ENCODE results near the gene CCDC142. TPM values are rescaled to one million over a fixed set of nuclear protein-coding genes. Genes with fewer than 3 reads are reported as not detected.

The CCDC142 gene
- total RNA-seq, 2 experiments from 2014 or later = 20.9 to 25.0 TPM

- ChIA-PET POLR2A (interaction anchor here (1.0 to 6.9 kb wide), 7 partner anchors 9 to 30 kb away, joined by 3 to 64 read pairs (median 18); partner anchors contain the start of genes AUP1, CCDC142, DQX1 and HTRA2), CTCF (interaction anchor here (1.0 kb wide), 1 partner anchor 16 kb away, joined by 4 read pairs; no protein-coding TSS in a partner anchor)
- Mint-ChIP-seq H3K4me1 (peaks cover 52% of the 10 kb centered on the region), H3K27ac (no peak overlapping the region), H3K4me3 (peak overlapping the region; percentile 64), H3K27me3 (peaks cover 60% of the 10 kb centered on the region), H3K9me3 (no peaks in the 10 kb centered on the region), H3K36me3 (ENCODE audit: low read depth) (peaks cover 10% of the 10 kb centered on the region)
- DNase-seq = no peak
These were observed 30.2 kb upstream of the CCDC142 start for GRCh38 chr2:74512744-74513604.

DNA sequence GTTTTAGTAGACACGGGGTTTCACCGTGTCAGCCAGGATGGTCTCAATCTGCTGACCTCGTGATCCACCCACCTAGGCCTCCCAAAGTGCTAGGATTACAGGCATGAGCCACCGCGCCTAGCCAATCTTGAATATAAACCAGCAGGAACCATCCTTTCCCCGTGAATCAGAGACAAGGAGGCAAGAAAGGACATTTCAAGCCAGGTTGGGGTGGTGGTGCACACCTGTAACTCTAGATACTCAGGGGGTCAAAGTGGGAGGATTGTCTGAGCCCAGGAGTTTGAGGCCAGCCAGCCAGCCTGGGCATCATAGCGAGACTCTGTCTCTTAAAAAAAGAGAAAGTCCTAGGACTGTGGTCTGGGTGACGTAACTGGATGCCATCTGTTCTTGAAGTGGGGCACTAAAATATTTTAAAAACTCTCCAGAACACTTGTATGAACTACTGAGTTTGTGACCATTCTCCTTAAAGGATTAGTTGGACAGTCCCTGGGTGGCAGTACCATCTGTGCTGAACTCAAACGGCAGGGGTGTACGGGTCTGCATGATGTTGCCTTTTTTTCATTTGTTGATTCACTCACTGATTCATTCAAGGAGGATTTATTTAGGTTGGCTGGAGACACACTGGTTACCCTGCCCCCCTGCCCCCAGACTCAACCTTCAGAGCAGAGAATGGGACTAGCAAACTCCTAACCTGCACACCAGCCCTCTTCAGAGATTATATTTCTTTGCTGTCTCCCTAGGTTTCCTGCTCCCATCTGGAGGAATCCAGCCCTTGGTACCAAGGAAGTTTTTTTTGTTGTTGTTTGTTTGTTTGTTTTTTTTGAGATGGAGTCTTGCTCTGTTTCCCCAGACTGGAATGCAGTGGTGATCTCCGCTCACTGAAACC lies 28.5 kb upstream of the CCDC142 start:
- peaks cover 45% of the 10 kb centered on the region for H3K27me3 Mint-ChIP-seq
- CTCF ChIA-PET = interaction anchor here (0.6 to 2.9 kb wide), 4 partner anchors 10 to 74 kb away, joined by 3 to 10 read pairs (median 4); no protein-coding TSS in a partner anchor
- POLR2A ChIA-PET = interaction anchor here (1.3 to 5.1 kb wide), 3 partner anchors 19 to 57 kb away, joined by 4 to 52 read pairs (median 6); partner anchors contain the start of genes AUP1, CCDC142, HTRA2 and INO80B

GRCh38 chr2:74510272-74510671 lies 27.5 kb upstream of the CCDC142 start:
- CTCF ChIA-PET = interaction anchor here (0.9 to 2.9 kb wide), 3 partner anchors 20 to 77 kb away, joined by 3 to 10 read pairs (median 8); partner anchors contain the start of genes AUP1 and HTRA2
- peaks cover 37% of the 10 kb centered on the region for H3K27me3 Mint-ChIP-seq
- no peaks in the 10 kb centered on the region for H3K9me3 Mint-ChIP-seq

More for the DNA sequence above, 28.5 kb upstream of the CCDC142 start:
- DNase-seq = no peak
- peaks cover 56% of the 10 kb centered on the region for H3K4me1 Mint-ChIP-seq
- no peak overlapping the region for H3K4me3 Mint-ChIP-seq
- no peak overlapping the region for H3K27ac Mint-ChIP-seq
- peaks cover 16% of the 10 kb centered on the region for H3K36me3 Mint-ChIP-seq (ENCODE audit: low read depth)
- no peaks in the 10 kb centered on the region for H3K9me3 Mint-ChIP-seq

GRCh38 chr2:74507926-74508520 lies 25.2 kb upstream of the CCDC142 start:
- H3K9me3 Mint-ChIP-seq = no peaks in the 10 kb centered on the region
- H3K27me3 Mint-ChIP-seq = peaks cover 29% of the 10 kb centered on the region
- peak; percentile 32 for DNase-seq
- CTCF ChIA-PET = interaction anchor here (1.9 to 2.9 kb wide), 2 partner anchors 77 to 78 kb away, joined by 4 to 10 read pairs; no protein-coding TSS in a partner anchor
- H3K4me1 Mint-ChIP-seq = peaks cover 62% of the 10 kb centered on the region
- POLR2A ChIA-PET = interaction anchor here (1.1 to 5.1 kb wide), 7 partner anchors 8 to 50 kb away, joined by 3 to 52 read pairs (median 11); partner anchors contain the start of genes AUP1, CCDC142, HTRA2 and LBX2
- H3K4me3 Mint-ChIP-seq = peak overlapping the region; percentile 97
- H3K27ac Mint-ChIP-seq = peak overlapping the region; percentile 99
- H3K36me3 Mint-ChIP-seq (ENCODE audit: low read depth) = peaks cover 38% of the 10 kb centered on the region

More at GRCh38 chr2:74510272-74510671, 27.5 kb upstream of the CCDC142 start:
- Mint-ChIP-seq H3K4me3 (no peak overlapping the region), H3K4me1 (peaks cover 54% of the 10 kb centered on the region), H3K36me3 (ENCODE audit: low read depth) (peaks cover 21% of the 10 kb centered on the region), H3K27ac (no peak overlapping the region)
- DNase-seq = no peak
- POLR2A ChIA-PET = interaction anchor here (0.9 to 5.1 kb wide), 9 partner anchors 9 to 56 kb away, joined by 3 to 52 read pairs (median 4); partner anchors contain the start of genes AUP1, CCDC142, HTRA2 and INO80B

DNA sequence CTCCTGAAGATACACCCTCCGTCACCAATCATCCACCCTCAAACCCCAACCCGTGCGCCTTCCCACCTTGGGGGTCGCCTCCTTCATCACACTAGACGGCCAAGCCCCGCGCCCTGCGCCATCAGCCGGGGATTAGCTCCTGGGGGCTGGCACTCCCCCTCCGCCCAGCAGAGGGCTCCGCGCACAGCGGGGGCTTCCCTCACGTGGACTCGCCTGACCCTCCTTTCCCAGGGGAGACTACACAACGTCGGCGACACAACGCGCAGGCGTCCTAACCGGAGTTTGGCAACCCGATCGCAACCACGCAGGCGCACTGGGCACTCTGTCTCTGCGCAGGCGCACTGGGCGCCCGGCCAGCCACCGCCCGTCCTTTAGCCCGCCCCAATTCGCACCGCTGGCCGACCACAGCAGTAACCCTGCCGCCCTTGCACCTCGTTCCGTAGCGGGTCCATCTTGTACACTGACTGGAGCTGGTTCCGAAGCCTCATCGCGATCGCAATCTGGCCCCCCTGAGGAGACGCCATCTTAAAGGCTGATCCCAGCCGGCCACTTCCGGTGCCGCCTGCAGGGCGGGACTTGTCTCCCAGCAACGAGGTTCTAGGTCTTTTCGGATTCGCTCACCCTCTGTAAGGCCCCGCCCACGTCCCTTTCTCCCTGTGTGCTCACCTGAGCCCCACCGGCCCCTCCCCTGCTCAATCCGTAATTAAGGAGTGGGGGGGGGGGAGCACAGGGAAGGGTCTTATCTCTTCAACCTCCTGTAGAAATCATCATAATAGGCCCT lies 24.5 kb upstream of the CCDC142 start, which contains the start of gene PCGF1:
TSS of gene PCGF1 (minus strand) at position 551 of the 781 bp plus-strand sequence. CDS start at position 524, 27 bp downstream.
- ChIA-PET POLR2A (interaction anchor here (1.1 to 5.1 kb wide), 6 partner anchors 9 to 49 kb away, joined by 3 to 52 read pairs (median 11); partner anchors contain the start of genes AUP1, CCDC142, HTRA2 and LBX2), CTCF (interaction anchor here (1.5 to 1.9 kb wide), 2 partner anchors 24 to 78 kb away, joined by 4 read pairs; no protein-coding TSS in a partner anchor)
- Mint-ChIP-seq H3K4me3 (peak within 1 kb of the TSS; percentile 97), H3K9me3 (no peaks in the 10 kb centered on the region), H3K4me1 (peaks cover 69% of the 10 kb centered on the region), H3K27ac (peak within 1 kb of the TSS; percentile 99), H3K27me3 (peaks cover 29% of the 10 kb centered on the region), H3K36me3 (ENCODE audit: low read depth) (peaks cover 38% of the 10 kb centered on the region)
- peak; percentile 98 for DNase-seq

GRCh38 chr2:74505448-74506246 lies 22.8 kb upstream of the CCDC142 start:
- POLR2A ChIA-PET = interaction anchor here (3.1 to 5.1 kb wide), 4 partner anchors 9 to 25 kb away, joined by 18 to 52 read pairs (median 22); partner anchors contain the start of genes AUP1, CCDC142, HTRA2 and TLX2
- Mint-ChIP-seq H3K36me3 (ENCODE audit: low read depth) (peaks cover 50% of the 10 kb centered on the region), H3K4me3 (no peak overlapping the region), H3K27ac (no peak overlapping the region), H3K9me3 (no peaks in the 10 kb centered on the region), H3K27me3 (peaks cover 33% of the 10 kb centered on the region), H3K4me1 (peaks cover 70% of the 10 kb centered on the region)
- DNase-seq = no peak
- CTCF ChIA-PET = interaction anchor here (2.5 kb wide), 1 partner anchor 82 kb away, joined by 6 read pairs; no protein-coding TSS in a partner anchor

DNA sequence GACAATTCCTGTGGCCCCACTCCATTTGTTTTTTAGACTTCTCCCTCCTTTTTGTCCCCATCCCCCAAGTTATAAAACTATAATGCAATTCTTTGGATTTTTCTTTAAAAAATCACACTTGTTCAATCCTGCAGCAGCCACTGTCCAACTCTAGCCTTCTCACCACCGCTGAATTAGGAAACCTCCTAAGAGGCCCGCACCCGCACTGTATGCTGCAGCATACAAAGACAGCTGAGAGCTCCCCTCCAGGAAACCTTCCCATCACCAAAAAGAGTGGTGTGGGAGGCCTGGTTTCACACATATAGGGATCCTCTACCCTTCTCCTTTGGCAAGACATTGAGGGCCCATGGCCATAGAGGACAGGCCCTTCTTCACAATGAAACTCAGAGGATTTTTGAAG lies 21.8 kb upstream of the CCDC142 start:
- ChIA-PET CTCF (interaction anchor here (1.4 to 2.5 kb wide), 3 partner anchors 19 to 83 kb away, joined by 3 to 12 read pairs (median 6); partner anchors contain the start of genes CCDC142 and TTC31), POLR2A (interaction anchor here (1.0 to 3.7 kb wide), 4 partner anchors 10 to 25 kb away, joined by 4 to 25 read pairs (median 14); partner anchors contain the start of genes AUP1, CCDC142, DQX1 and HTRA2)
- Mint-ChIP-seq H3K36me3 (ENCODE audit: low read depth) (peaks cover 56% of the 10 kb centered on the region), H3K4me3 (peak overlapping the region; percentile 8), H3K4me1 (peaks cover 68% of the 10 kb centered on the region), H3K27ac (no peak overlapping the region), H3K9me3 (no peaks in the 10 kb centered on the region), H3K27me3 (peaks cover 37% of the 10 kb centered on the region)
- no peak for DNase-seq

DNA sequence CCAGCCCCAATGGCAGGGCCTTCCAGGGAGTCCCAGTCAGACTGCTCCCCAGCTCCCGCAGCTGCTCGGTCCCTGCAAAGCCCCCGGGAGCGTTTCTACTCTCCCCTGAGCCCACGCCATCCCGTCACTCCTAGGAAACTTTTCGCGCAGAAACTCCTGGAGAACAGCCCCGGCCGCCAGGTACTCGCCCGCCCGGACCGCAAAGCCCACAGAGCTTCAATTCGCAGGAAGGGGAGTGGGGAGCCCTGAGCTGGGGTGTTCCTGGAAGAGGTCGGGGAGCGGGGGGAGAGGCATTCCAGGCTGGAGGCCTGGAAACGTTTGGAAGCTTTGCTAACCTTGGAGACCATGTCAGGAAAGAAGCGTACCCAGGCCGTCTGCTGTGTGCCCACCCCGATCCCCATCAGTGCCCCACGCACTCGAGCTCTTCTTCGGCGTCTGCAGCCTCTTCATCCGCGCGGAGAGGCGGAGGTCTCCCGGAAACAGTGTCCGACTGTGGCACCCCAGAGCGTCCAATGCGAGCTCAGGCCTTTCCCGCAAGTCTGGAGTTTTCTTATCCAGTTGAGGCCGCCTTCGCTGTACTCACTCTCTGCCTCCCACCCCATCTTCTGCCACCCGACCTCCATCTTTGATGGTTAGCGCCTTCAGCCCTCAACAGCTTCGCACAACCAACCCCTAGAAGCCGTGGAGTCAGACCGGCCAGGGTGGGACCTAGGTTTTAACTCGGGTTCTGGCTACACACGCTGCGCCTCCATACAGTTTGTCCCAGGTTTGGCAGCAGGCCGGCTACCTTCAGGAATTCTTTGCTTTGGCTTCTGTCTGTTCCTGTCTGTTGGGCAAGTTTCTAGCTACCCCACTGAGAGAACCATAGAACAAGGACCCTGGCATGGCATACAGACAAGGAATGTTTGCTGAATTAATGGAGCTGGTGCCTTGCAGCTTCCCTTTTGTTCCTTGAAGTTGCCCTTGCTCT lies 21.0 kb upstream of the CCDC142 start:
- ChIA-PET CTCF (interaction anchor here (1.2 to 2.5 kb wide), 7 partner anchors 10 to 84 kb away, joined by 3 to 12 read pairs (median 5); partner anchors contain the start of genes CCDC142 and TTC31), POLR2A (interaction anchor here (0.8 to 3.7 kb wide), 7 partner anchors 10 to 47 kb away, joined by 3 to 25 read pairs (median 7); partner anchors contain the start of genes AUP1, CCDC142, DQX1 and HTRA2)
- H3K36me3 Mint-ChIP-seq (ENCODE audit: low read depth) = peaks cover 60% of the 10 kb centered on the region
- DNase-seq = no peak
- no peak overlapping the region for H3K27ac Mint-ChIP-seq
- peak overlapping the region; percentile 71 for H3K4me3 Mint-ChIP-seq
- H3K9me3 Mint-ChIP-seq = no peaks in the 10 kb centered on the region
- peaks cover 73% of the 10 kb centered on the region for H3K4me1 Mint-ChIP-seq
- peaks cover 42% of the 10 kb centered on the region for H3K27me3 Mint-ChIP-seq

DNA sequence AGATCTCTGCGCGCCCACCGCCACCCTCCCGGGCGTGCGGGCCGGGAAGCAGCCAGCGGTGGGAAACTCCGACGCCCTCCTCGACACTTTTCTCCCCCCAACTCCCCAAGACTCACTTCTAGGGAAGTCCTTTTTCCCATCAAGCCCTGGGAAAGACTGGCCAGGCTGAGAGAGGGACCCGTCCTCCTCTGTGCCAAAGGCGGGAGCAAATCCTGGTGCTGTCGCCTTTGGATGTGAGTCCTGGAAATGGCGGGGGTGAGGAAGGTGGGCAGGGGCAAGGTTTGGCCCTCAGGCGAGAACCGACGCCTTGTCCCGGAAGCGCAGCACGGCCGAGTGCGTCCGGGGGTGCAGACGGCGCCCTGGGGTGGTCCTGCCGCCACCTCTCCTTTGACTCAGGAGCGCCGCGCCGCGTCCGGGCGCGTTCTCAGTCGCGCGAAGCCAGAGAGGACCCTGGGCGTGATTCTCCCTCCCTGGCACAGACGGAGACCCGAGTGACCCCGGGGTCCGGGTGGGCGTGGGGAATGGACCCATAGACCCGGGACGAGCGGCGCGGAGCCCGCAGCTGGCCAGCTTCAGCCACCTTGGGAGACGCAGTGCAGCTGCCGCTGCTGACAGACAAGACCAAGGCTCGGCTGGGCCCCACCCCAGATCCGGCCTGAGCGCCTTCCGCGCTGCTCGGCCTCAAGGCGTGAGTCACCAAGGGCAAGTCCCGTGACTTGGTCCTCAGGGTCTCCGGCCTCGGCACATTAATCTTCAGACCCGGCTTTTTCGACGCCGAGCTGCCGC lies 20.1 kb upstream of the CCDC142 start:
- H3K27ac Mint-ChIP-seq = no peak overlapping the region
- POLR2A ChIA-PET = interaction anchor here (0.8 to 3.7 kb wide), 6 partner anchors 9 to 46 kb away, joined by 3 to 25 read pairs (median 8); partner anchors contain the start of genes AUP1, CCDC142, HTRA2 and TLX2
- peaks cover 46% of the 10 kb centered on the region for H3K27me3 Mint-ChIP-seq

More for the DNA sequence above, 20.1 kb upstream of the CCDC142 start:
- Mint-ChIP-seq H3K36me3 (ENCODE audit: low read depth) (peaks cover 65% of the 10 kb centered on the region), H3K4me1 (peaks cover 73% of the 10 kb centered on the region), H3K9me3 (no peaks in the 10 kb centered on the region), H3K4me3 (peak overlapping the region; percentile 71)
- DNase-seq = peak; percentile 70
- CTCF ChIA-PET = interaction anchor here (1.2 to 2.5 kb wide), 7 partner anchors 9 to 84 kb away, joined by 3 to 12 read pairs (median 5); partner anchors contain the start of genes CCDC142 and TTC31
